GM18511 (cell line): Measurements from ENCODE around the gene FAM240B.

Experiments used
- ATAC-seq: cut with Tn5 transposase; IDR thresholded peaks from one replicate; pipeline ENCODE4 v1.9.1; 2021; ENCODE audit warnings: mild to moderate bottlenecking, moderate library complexity; ENCODE audit not compliant: unreplicated experiment

Gene FAM240B

GRCh38 chr9:38720083-38720745 lies at the start of gene FAM240B:
Gene FAM240B, minus strand, starts transcription at chr9:38720133. Its CDS starts 16,134 bp downstream, at chr9:38703999.
- ATAC-seq: no peak

- ATAC-seq: no peak
These were observed 48.4 kb upstream of the FAM240B start for GRCh38 chr9:38768351-38768761.

- ATAC-seq: no peak
These were observed 45.2 kb upstream of the FAM240B start for GRCh38 chr9:38765101-38765500.

GRCh38 chr9:38761999-38762398 lies 42.1 kb upstream of the FAM240B start:
- no peak for ATAC-seq

DNA sequence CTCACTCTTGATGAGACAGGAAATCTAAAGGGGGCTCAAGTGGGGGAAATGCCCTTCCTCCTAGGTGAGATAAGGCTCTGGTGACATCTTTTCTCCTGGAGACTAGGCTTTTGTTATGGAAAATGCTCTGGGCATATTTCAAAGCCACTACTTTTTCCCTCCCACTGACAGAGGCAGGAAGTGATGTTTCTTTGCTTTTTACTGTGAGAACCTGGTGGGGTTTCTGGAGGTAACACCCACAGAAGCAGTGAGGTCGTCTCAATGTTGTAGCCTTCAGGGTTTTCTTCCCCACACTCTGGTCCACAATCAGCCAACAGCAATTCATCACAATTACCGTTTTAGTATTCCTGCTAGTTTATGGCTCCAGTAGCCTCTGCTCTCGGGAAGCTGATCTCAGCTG lies 41.4 kb upstream of the FAM240B start:
- no peak for ATAC-seq

DNA sequence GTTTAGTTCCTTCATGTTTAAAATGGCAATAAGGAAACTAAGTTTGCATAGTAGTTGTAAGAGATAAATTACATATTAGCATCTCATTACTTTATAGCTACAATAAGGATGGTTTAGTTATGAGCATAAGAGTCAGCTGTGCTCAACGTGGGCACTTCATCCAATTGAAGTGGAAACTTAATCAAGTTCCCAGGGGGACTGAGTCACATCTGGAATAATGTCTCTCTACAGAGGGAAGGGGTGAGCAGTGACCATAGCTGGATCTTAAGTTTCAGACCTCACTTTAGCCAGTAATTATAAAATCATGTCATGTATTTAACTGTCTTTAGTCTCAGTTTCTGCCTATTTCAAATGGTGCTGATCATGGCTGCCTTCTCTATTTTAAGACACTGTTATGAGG lies 36.8 kb upstream of the FAM240B start:
- ATAC-seq: no peak

GRCh38 chr9:38747941-38748340 lies 28.0 kb upstream of the FAM240B start:
- no peak for ATAC-seq

GRCh38 chr9:38747067-38747466 lies 27.1 kb upstream of the FAM240B start:
- no peak for ATAC-seq

- ATAC-seq: no peak
These were observed 26.4 kb upstream of the FAM240B start for GRCh38 chr9:38746303-38746702.

- no peak for ATAC-seq
These were observed 24.6 kb upstream of the FAM240B start for GRCh38 chr9:38744484-38744883.

DNA sequence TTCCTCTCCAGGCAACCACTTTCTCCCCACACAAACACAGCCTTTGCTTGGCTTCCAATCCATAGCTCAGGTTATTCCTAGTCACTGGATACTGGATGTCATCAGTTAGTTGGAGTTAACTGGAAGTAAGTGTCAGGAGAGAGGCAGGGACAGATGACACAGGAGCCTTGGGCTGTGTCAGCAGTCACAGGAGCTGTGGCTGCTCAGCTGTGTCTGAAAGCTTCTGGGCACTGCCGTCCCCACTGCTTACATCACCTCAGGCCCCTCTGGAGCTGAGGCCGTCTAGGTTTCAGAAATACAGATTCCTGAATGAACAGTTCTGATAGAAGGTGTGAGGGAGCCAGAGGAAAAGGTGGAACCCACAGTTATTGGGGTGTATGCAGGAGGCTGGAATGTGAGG lies 17.3 kb upstream of the FAM240B start:
- no peak for ATAC-seq

GRCh38 chr9:38734831-38735230 lies 14.9 kb upstream of the FAM240B start:
- no peak for ATAC-seq

- ATAC-seq: no peak
These were observed 13.6 kb upstream of the FAM240B start for GRCh38 chr9:38733503-38733902.

- no peak for ATAC-seq
These were observed 13.0 kb upstream of the FAM240B start for GRCh38 chr9:38732885-38733284.

- ATAC-seq: no peak
These were observed 7.6 kb upstream of the FAM240B start for GRCh38 chr9:38727497-38728001.

DNA sequence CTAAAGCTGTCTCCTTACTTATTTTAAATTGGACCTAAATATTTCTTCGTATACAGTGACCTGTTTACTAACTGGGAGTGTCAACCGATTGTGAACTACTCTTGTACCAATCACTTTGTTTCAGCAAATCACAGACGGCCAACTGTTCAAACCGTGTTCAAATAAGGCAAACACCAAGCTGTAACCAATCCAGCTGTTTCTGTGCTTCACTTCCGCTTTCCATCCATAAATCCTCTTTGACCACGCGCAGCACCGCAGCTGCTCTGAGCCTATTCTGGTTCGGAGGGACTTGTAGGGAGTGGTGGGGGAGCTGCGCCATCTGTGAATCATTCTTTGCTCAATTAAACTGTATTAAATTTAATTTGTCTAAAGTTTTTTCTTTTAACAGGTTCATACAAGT lies 4.8 kb upstream of the FAM240B start:
- ATAC-seq: no peak

GRCh38 chr9:38718148-38718547 lies 1.8 kb downstream of the FAM240B start:
- no peak for ATAC-seq

- ATAC-seq: no peak
These were observed 4.2 kb downstream of the FAM240B start for GRCh38 chr9:38715684-38716083.

DNA sequence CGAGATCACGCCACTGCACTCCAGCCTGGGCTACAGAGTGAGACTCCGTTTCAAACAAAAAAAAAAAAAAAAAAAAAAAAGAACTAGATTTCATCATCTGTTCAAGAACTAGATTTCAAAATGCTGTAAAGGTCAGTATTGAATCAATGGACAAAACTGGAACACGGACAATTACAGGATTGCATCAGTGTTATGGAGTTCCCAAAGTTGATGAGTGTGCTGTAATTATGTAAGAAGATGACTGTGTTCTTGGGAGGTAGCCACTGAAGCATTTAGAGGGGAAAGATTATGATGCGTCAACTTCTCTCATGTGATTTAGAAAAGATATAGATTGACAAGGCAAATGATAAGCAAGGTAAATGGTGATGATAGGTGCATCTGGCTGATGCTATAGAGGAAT lies 6.5 kb downstream of the FAM240B start:
- no peak for ATAC-seq

- no peak for ATAC-seq
These were observed 11.2 kb downstream of the FAM240B start for GRCh38 chr9:38708759-38709158.

GRCh38 chr9:38707885-38708637 lies 11.9 kb downstream of the FAM240B start:
- ATAC-seq: no peak

DNA sequence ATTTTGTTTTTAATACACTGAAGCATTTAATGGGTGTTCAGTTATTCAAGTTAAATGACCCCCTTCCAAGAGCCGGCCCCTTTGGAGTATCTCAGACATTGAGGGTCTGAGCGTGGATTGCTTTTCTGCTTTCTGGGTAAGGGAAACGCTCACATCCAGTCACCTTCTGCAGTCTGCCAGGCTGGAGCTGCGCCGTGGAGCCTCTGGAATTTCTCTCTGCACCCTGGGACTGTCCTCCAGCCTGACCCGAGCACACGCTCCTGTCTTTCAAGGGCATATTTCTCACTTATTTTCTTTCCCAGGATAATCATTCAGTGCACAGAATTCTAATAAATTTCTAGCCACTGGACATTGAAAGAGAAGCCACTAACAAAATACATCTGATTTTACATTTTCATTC lies 13.4 kb downstream of the FAM240B start:
- no peak for ATAC-seq
